Right atrium auricular region (tissue), 2 donors: Measurements from ENCODE around the gene METTL22. TPM values are rescaled to one million over a fixed set of nuclear protein-coding genes. Genes with fewer than 3 reads are reported as not detected.

Source experiments
- DNase-seq: peaks from one replicate; pipeline ENCODE4 v3.0.0-alpha.2; 2019; ENCODE audit warnings: low spot score
- H3K27ac ChIP-seq, 2 donors: fragments of 200-600 bp; sonication (generic); 1 replicate in 1 of 2; 2 replicates in 1 of 2; pipeline ENCODE4 v1.5.1; 2016 to 2019
- H3K27me3 ChIP-seq, 2 donors: fragments of 200-600 bp; sonication (generic); one replicate each; pipeline versions ENCODE4 v1.5.1 to v1.6.0; 2017 to 2019
- H3K36me3 ChIP-seq: fragments of 200-600 bp; sonication (generic); one replicate; pipeline ENCODE4 v1.5.1; 2016
- H3K4me1 ChIP-seq, 2 donors: fragments of 200-600 bp; sonication (generic); one replicate each; pipeline versions ENCODE4 v1.5.1 to v1.6.0; 2017 to 2019
- H3K4me3 ChIP-seq, 2 donors: fragments of 200-600 bp; sonication (generic); 1 replicate in 1 of 2; 2 replicates in 1 of 2; pipeline ENCODE4 v1.5.1; 2017 to 2019; ENCODE audit warnings: mild to moderate bottlenecking in 1 of 2, moderate library complexity in 1 of 2
- H3K9me3 ChIP-seq, 2 donors: fragments of 200-600 bp; sonication (generic); one replicate each; pipeline ENCODE4 v1.5.1; 2019
- CTCF ChIP-seq, 2 donors: fragments of 200-600 bp; sonication (generic); IDR thresholded peaks; one replicate each; pipeline ENCODE4 v1.5.1; 2019; ENCODE audit warnings: antibody characterized with exemption in 2 of 2
- total RNA-seq, 2 donors: library from RNA; depleted of rRNA; stranded (reverse); fragments of >200 nt; gene quantifications; one replicate each; pipeline ENCODE4 v1.1.0, GENCODE V29; 2016

Gene METTL22
- total RNA-seq, 2 donors from 2014 or later = 10.0 to 24.3 TPM

- Histone ChIP-seq H3K4me1 (peaks cover 0 to 14% of the 10 kb centered on the region in 2 donors), H3K27me3 (no peaks in the 10 kb centered on the region), H3K9me3 (peaks cover 6 to 13% of the 10 kb centered on the region in 2 donors), H3K4me3 (no peak overlapping the region), H3K36me3 (no peaks in the 10 kb centered on the region), H3K27ac (no peak overlapping the region)
- no peak for DNase-seq
- no peak for TF ChIP-seq CTCF (IDR thresholded peaks at IDR 0.05)
Observed at GRCh38 chr16:8686879-8687278, 65.4 kb downstream of the METTL22 start.

- no peak for TF ChIP-seq CTCF (IDR thresholded peaks at IDR 0.05)
- no peaks in the 10 kb centered on the region for H3K27me3 ChIP-seq
- no peak for DNase-seq
Observed at GRCh38 chr16:8689686-8690085, 68.2 kb downstream of the METTL22 start.

GRCh38 chr16:8691728-8692127 is 70.2 kb downstream of the METTL22 start:
- no peak for TF ChIP-seq CTCF (IDR thresholded peaks at IDR 0.05)
- peaks cover 0 to 5% of the 10 kb centered on the region in 2 donors for H3K4me1 ChIP-seq

More at GRCh38 chr16:8689686-8690085, 68.2 kb downstream of the METTL22 start:
- peaks cover 0 to 14% of the 10 kb centered on the region in 2 donors for H3K4me1 ChIP-seq
- no peak overlapping the region for H3K27ac ChIP-seq
- peaks cover 6 to 13% of the 10 kb centered on the region in 2 donors for H3K9me3 ChIP-seq
- no peaks in the 10 kb centered on the region for H3K36me3 ChIP-seq
- H3K4me3 ChIP-seq = no peak overlapping the region

GRCh38 chr16:8694795-8695728 is 73.6 kb downstream of the METTL22 start:
- H3K27me3 ChIP-seq = no peaks in the 10 kb centered on the region
- no peak for DNase-seq
- no peaks in the 10 kb centered on the region for H3K36me3 ChIP-seq
- peaks cover 0 to 8% of the 10 kb centered on the region in 2 donors for H3K4me1 ChIP-seq
- TF ChIP-seq CTCF (IDR thresholded peaks at IDR 0.05) = no peak
- H3K4me3 ChIP-seq = no peak overlapping the region
- peaks cover 0 to 2% of the 10 kb centered on the region in 2 donors for H3K9me3 ChIP-seq
- H3K27ac ChIP-seq = no peak overlapping the region

More at GRCh38 chr16:8691728-8692127, 70.2 kb downstream of the METTL22 start:
- no peak overlapping the region for H3K4me3 ChIP-seq
- DNase-seq = no peak
- H3K27me3 ChIP-seq = no peaks in the 10 kb centered on the region
- no peaks in the 10 kb centered on the region for H3K36me3 ChIP-seq
- H3K27ac ChIP-seq = no peak overlapping the region
- H3K9me3 ChIP-seq = peaks cover 6 to 13% of the 10 kb centered on the region in 2 donors

- TF ChIP-seq CTCF (IDR thresholded peaks at IDR 0.05) = no peak
Observed at GRCh38 chr16:8696880-8697279, 75.4 kb downstream of the METTL22 start.

More at GRCh38 chr16:8696880-8697279, 75.4 kb downstream of the METTL22 start:
- DNase-seq = no peak
- H3K4me1 ChIP-seq = peaks cover 0 to 8% of the 10 kb centered on the region in 2 donors
- H3K27me3 ChIP-seq = no peaks in the 10 kb centered on the region
- no peak overlapping the region for H3K27ac ChIP-seq
- H3K9me3 ChIP-seq = no peaks in the 10 kb centered on the region
- H3K36me3 ChIP-seq = no peaks in the 10 kb centered on the region
- no peak overlapping the region for H3K4me3 ChIP-seq
